ENCODE data around the gene TBX5.
"Not testable (repeated sequence)": the region's sequence is repeated elsewhere in the genome, so short reads cannot be mapped to it uniquely, and the experiment has no call there.

TBX5 gene

DNA sequence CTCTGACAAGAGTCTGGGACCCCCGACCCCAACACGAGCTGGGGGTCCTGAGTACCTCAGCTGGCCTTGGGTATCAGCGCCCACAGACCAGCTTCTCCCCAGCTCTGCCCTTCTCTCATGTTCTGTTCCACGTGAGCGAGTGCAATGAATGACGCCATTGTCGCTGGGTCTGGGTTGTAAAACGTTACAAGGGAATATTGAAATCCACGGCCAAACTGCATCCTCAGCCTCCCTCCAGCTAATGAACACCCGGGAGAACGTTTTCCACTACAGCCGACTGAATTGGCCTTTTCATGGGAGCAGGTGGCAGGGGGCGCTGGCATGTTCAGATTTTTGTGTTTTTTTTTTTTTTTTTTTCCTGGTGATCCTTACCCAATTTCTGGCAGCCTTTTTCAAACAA lies 34.7 kb downstream of the TBX5 start:
- FAIRE-seq = no peak

DNA sequence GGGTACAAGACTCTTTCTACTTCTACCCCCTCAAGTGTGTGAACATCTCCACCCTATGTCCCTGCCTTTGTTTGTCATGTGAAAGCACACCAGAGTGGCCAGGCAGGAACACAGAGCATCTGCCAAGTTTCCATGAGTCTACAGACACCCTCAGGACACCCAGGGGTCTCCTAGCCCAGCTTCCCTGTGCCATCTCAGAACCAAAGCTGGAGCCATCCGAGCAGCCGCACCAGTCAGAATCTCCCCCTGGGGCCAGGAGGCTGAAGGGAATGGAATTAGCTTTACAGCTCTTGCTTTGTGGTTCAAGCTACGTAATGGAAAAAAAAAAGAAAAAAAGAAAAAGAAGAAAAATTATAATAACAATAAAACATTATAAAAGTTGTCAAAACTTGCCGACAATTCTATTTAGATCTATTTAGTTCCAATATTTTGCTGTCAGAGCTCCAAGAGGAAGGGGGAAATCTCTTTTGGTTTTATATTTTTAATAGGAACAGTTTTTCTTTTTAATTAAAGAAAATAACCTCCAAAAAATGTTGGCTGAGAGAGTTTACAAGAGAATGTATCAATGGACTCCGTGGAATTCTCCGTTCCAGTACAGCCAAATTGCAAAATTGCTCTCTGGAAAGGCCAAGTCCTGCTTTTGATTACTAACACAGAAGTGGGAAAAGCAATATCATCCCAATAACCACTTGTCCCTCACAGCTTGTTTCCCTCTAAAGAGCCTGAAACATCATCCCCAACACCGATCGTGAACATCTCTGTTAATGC lies 37.1 kb downstream of the TBX5 start:
- no peak for FAIRE-seq

DNA sequence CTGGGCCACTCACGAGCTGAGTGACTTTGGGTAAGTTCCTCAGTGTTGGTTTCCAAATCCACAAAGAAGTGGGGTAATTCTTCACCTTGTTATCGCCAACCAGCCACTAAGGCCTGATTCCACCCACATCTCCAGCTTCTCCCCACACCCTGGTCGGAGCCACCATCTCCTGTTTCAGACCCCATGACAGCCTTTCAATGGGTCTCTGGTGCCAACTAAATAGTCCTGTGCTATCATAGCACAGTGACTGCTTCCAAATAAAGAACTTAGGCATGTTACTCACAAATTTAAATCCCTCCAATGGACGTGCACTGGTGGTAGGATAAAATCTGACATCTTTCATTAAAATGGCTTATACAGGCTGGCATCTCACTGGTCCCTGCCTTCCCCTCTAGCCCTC lies 44.0 kb downstream of the TBX5 start:
- no peak for FAIRE-seq

DNA sequence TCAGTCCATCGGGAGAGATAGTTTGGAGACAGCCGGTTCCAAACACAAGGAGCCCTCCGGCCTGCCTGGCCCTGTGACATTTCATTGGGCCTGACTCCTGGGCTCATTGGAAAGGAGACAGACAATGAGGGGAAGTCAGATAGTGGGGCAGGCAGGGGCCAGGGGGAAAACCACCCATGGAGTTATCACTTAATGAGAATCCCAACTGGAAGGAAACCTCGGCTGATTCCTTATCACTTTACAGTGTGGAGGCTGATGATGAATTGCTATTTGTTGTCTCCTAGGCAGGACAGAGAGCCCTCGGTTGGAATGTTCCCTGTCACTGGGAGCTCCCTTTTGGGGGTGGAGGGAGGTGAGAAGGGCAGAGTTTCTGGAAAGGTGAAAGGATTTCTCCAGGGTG lies 44.4 kb downstream of the TBX5 start:
- FAIRE-seq = no peak

DNA sequence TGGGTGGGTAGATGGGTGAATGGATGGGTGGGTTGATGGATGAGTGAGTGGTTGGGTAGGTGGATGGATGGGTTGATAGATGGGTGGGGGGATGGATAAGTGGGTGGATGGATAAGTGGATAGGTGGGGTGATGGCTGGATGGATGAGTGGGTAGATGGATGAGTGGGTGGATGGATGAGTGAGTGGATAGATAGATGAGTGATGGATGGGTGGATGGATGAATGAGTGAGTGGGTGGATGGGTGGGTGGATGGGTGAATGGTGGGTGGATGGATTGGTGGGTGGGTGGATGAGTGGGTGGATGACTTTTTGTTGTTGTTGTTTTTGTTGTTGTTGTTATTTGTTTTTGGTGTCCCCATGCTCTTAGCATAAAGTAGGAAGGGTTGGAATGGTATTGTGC lies 45.5 kb downstream of the TBX5 start:
- FAIRE-seq = no peak

DNA sequence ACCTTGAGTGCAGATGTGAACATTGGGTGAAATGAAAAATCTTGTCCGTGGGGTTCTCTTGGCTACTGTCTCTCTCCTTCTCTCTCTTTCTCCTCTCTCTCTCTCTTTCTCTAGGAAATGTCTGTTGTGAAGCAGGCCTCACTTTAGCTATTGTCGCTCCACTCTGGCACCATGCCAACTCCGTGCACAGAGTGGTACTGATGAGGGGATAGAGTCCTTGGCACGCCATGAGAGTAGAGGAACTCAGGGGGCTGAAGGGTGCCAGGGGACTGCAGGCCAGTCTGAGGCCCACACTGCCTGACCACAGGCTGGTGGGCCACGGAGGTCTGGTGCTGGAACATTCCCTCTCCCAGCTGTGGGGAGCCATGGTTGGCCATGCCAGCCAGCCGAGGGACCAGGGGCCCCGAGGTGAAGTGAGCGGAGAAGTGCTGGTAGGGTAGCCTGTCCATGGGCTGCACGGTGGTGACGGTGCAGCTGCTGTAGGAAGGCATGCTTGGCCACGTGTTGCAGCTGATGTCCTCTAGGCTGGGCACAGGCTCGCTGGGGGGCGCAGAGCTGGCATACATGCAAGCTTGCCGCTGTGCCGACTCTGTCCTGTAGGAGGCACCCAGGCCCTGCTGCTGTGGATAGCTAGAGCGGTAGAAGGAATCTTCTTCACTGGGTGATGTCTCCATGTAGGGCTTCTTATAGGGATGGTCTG lies 50.4 kb downstream of the TBX5 start:
- no peak for FAIRE-seq

DNA sequence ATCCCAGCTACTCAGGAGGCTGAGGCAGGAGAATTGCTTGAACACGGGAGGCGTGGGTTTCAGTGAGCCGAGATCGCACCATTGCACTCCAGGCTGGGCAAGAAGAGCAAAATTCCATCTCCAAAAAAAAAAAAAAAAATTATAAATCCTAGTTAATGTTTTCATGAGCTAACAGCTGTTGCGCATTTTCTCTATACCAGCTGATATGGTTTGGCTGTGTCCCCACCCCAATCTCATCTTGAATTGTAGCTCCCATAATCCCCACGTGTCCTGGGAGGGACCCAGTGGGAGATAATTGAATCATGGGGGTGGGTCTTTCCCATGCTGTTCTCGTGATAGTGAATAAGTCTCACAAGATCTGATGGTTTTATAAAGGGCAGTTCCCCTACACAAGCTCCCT lies 56.7 kb downstream of the TBX5 start:
- not testable (repeated sequence) for FAIRE-seq

DNA sequence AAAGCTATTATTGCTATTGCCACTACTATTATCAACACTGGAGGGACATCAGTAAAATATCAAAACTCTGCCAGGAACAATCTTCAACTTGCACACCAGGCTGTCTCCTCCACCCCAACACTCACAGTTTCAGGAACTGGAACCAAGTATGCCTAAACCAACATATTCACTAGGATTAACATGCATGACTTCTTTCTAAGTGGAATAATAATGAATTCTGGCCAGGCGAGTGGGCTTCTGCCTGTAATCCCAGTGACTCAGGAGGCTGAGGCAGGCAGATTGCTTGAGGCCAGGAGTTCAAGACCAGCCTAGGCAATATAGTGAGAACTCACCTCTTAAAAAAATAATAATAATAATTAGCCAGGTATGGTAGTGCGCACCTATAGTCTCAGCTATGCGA lies 58.1 kb downstream of the TBX5 start:
- FAIRE-seq = no peak

DNA sequence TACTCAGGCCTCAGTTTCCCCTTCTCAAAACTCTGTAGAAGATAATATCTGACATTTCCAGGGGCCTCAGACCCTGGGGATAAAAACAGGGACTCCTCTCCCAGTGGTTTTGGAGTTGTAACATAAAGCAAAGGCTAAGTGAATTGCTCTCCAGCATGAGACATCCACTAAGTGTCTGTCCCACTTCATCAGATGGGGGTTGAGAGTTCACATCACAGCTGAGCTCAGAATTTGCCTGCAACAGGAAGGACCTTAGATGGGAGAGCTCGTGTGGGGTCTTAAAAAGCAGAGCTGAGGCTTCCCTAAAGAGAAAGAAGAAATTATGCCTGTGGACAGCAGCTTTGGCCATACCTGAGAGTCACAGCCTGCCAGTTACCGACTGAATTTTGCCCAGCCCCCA lies 61.1 kb downstream of the TBX5 start:
- FAIRE-seq = no peak

DNA sequence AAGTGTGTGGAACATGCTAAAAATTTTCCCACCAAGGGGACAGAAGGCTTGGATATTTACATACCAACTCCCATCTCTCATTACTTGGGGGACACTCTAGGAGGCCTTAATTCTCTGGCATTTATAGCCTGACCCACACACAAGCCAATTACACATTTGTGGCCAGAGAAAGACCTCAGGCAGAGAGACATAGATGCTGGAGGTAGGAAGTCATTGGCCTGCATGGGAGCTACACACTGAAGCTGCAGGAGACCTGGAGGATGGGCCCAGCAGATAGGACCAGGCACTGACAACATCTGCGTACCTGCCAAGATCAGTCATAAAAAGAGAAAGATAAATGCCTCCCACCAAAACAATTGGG lies 61.7 kb downstream of the TBX5 start:
- FAIRE-seq = no peak

DNA sequence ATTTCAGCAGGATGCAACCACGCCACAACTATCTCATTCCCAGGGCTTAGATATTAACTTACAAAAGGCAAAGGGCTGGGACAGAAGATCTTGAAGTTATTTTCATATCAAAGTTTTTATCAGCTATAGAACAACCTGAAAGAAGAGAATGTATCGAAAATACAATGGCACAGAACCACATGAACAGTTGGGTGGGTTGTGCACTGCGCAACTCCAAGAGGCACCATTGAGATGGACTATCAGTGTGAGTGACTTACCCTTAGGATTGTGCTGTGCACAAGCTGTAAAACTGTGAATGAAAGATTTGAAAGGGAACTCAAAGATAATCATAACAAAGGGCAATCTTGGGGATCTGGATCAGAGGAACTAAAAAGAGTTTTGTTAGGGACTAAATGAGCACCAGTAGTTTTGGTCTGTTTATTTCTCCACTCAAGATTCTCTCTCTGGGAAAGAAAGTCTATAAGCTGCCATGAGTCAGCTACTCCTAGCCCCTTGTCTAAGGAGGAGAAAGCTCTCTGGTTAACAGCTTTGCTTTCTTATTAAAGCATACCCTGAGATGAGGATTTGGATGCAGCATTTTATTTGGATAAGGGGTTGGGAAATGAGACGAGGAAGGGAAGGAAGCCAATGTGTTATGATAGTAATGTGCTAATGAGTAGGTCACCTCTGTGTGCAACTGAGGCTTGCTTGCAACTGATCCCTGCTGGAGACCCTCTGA lies 62.2 kb downstream of the TBX5 start:
- FAIRE-seq = no peak

DNA sequence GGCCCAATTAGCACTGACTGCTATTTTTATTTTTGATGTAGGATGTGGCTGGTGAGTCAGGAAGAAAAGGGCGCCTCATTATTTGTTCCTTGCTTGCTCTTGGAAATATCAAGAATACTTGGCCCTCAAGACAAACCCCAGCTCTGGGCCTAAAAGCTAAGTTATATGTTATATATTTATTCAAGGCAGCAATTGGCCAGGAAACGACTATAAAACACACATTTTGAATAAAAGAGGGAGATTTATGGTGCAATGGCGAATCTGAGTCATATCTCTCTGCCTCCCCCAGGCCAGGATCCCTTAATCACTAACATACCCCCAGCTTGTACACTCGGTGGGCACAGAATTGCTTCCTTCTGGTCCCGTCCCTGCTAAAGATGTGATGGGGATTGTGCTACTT lies 63.3 kb downstream of the TBX5 start:
- no peak for FAIRE-seq

DNA sequence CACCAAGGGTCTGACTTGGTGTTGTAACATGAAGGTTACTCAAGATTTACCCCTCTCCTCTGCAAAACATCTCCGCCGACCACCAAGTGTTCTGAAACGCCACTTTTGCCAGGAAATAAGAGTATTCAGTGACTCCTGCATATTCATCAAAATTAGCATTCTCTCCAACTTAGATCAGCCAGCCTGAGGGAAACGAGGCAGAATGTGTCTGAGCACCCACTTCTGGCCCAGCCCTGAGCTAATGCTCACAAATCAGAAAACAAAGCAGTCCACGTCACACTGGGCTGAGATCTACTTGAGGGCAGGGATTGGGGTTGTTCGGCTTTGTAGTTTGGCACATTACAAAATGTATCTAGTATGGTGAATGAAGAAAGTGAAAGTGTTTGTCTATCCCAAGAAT lies 64.3 kb downstream of the TBX5 start:
- FAIRE-seq = no peak

DNA sequence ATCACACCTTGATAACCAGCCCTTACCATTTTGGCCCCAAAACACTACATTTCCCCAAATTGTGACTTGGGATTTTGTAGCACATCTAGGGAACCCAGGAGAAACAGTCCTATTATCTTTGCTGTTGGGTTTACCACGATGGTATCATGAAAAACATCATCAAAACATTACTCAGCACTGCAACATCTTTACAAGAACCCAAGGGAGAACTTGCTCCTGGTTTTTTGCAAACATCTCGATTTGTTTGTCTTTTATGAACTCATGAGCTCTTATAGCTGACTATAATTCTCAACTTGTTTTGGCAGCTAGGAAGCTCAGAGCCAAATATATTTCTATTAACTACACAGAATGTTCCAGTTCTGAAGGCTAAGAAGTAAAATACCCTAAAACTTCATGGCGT lies 65.7 kb downstream of the TBX5 start:
- no peak for FAIRE-seq

DNA sequence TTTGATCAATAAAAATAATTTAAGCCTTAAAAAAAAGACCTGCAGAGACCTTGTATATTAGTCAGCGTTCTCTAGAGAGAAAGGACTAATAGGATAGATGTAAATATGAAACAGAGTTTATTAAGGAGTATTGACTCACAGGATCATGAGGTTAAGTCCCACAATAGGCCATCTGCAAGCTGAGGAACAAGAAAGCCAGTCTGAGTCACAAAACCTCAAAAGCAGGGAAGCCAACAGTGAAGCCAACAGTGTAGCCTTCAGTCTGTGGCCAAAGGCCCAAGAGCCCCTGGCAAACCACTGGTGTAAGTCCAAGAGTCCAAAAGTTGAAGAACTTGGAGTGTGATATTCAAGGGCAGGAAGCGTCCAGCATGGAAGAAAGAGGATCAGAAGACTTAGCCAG lies 66.3 kb downstream of the TBX5 start:
- FAIRE-seq = no peak

DNA sequence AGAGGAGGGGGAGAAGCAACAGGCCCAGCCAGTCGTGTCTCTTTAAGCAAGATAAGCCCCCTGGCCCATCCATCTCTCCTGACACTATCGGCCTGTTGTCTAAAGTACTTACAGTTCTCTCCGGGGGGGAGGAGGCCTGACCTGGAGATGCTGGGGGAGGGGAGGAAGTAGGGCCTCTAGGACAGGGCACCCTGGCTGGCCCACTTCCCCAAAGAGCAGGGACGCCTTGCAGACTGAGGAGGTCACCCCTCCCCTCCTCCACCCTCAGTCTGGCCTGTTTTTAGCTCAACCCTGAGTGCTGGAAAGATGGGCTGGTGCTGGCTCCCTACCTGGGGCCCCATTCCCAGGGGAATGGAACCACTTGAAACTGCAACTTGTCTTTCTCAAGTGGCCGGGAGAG lies 70.3 kb downstream of the TBX5 start:
- no peak for FAIRE-seq

DNA sequence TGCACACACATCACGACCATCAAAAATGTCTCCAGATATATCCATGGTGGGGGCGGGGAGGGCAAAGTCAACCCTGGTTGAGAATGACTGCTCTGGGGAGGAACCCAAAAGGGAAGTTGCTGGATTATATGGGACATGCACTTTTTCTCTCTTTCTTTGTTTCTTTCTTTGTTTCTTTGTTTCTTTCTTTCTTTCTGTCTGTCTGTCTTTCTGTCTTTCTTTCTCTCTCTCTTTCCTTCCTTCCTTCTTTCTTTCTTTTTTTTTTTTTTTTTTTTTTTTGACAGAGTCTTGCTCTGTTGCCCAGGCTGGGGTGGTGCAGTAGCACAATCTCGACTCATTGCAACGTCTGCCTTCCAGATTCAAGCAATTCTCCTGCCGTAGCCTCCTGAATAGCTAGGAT lies 71.5 kb downstream of the TBX5 start:
- FAIRE-seq = no peak

DNA sequence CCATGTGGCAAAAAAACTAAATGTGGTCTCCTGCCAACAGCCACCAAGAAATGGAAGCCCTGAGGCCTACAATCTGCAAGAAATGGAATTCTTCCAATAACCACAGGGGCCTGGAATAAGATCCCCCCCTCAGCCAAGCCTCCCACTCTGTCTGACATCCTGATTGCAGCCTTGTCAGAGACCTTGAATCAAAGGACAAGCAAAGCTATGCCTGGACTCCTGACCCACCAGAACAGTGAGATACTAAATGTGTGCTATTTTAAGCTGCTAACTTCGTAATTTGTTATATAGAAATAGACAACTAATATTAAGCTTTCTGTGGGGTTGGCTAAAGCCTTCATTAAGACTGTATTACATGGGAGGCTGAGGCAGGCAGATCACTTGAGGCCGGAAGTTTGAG lies 77.7 kb downstream of the TBX5 start:
- no peak for FAIRE-seq

DNA sequence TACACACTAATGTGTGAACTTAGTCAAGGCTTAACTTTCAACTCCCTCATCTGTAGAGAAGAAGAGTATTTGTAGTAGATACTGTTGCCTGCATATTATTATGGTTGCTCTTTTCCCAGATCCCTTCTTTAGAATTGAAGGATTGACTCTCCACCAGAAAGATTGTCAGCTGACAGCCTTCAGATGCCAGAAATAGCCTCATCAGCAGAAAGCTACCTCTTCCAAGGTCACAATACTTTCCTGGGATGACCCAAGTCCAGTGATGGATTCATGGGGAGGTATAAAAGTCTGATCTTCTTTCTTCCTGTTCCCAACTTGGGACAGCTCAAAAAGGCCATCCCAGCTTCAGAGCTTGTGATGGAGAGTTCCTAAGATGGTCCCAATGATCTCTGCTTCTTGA lies 78.2 kb downstream of the TBX5 start:
- FAIRE-seq = no peak

DNA sequence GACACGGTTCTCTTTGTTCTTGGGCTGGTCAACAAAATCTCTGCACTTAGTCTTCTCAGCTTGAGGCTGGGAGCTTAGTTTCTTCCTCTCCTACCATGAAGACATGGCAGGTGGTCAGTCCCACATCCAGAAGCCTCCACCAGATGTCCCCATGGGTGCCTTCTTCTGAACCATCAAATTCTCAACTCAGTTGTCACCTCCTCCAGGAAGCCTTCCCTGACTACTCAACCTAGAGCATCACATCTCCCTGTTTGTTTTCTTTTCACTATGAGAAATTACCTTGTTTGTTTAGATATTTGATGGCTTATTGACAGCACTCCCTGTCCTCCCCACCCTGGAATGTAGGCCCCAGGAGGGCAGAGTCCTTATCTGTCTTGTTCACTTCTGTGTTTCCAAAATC lies 84.4 kb downstream of the TBX5 start:
- no peak for FAIRE-seq

DNA sequence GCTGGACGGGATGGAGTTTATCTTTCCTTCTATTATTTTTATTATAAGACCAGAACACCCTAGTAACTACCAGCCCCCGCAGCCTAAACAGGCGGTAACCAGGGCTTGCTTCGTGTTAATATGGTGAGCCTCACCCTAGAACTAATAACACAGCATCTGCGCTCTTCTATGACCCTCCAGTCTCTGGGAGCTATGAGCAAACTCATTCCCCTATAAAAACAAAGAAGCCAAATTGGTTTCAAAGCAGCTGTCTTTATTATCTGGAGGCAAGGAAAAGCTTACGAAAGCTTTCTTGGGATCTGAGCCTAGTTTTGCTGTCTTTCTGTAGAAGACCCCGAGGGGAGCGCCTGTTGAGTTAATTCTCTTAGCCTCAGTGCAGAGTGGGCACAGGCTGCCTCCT lies 85.0 kb downstream of the TBX5 start:
- no peak for FAIRE-seq

DNA sequence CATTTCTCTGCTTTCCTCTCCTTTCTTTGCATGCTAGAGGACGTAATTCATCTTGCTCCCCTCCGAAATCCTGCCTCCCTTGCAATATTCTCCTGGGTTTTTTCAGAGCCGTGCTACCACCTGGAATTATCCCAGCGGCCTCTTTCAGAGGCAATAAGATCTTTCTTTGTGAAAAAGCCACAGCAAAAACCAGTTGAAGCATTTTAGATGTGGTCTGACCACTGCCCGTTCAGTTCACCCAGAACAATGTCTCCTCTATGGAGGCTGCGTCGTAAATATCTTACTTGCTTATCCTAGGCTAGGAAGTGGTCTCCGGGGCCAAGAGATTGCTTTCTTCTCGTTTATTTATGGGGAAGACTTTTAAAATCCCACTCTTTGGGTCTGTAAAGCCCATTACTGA lies 85.8 kb downstream of the TBX5 start:
- no peak for FAIRE-seq

DNA sequence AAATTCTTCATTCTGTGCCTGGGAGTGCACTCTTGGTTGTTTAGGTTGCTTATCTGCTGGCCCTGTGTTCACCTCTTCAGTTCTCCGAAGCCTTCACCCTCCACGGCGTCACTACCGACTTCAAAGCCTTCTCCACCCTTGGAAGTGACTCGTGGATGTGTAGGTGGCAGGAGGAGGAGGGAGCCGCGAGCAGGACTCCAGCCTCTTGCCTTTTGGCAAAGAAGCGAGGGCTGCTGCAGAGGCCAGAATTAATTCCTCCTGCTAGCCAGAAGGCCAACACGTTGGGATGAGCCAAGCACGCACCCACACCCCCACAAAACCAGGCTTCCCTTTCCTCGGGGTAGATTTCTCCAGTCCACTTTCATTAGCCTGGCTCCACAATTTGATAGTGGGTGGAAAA lies 86.5 kb downstream of the TBX5 start:
- FAIRE-seq = no peak

DNA sequence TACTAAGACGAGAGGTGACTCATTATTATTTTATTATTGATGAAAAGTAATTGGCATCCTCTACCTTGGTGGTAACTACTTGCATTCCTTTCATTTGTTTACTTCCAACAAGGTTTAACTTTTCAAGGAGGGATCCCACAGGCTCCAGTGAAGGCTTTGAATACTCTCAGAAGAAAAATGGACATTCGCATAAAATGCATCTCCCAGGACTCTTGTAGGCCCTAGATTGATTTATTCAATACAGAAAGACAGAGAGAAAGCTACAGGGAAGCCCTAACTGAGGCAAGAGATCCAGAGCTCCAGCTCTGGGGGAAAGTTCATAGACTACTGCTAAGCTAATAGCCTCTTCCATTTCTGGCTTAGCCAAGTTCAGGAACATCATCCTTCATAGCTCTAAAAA lies 87.0 kb downstream of the TBX5 start:
- no peak for FAIRE-seq

All from A204.1 (cell line).